GM20431 (cell line): Measurements from ENCODE around the gene SLC9A8.
"Not testable (repeated sequence)": the region's sequence is repeated elsewhere in the genome, so short reads cannot be mapped to it uniquely, and the experiment has no call there.

ENCODE experiments used
- in situ Hi-C: fragments of 300-500 bp; cut with MseI, MboI; formaldehyde crosslinking; loops from one replicate; pipeline ENCODE4 v1.15.0; 2020; ENCODE audit warnings: low sequenced_read_pairs; ENCODE audit not compliant: unreplicated experiment

The SLC9A8 gene

GRCh38 chr20:49889001-49889934 is 76.6 kb downstream of the SLC9A8 start:
- in situ Hi-C loops = no loop called here

GRCh38 chr20:49889935-49890333 is 77.3 kb downstream of the SLC9A8 start:
- in situ Hi-C loops = no loop called here

GRCh38 chr20:49890471-49891361 is 78.1 kb downstream of the SLC9A8 start:
- in situ Hi-C loops = no loop called here

GRCh38 chr20:49891476-49892110 is 79.0 kb downstream of the SLC9A8 start:
- in situ Hi-C loops = no loop called here

- in situ Hi-C loops = no loop called here
Observed at GRCh38 chr20:49892260-49892659, 79.6 kb downstream of the SLC9A8 start.

- in situ Hi-C loops = no loop called here
Observed at GRCh38 chr20:49892817-49893216, 80.2 kb downstream of the SLC9A8 start.

- in situ Hi-C loops = no loop called here
Observed at GRCh38 chr20:49893242-49894072, 80.8 kb downstream of the SLC9A8 start.

- in situ Hi-C loops = no loop called here
Observed at GRCh38 chr20:49894073-49894470, 81.4 kb downstream of the SLC9A8 start.

- in situ Hi-C loops = not testable (repeated sequence)
Observed at GRCh38 chr20:49895474-49896093, 83.0 kb downstream of the SLC9A8 start.

GRCh38 chr20:49896204-49896603 is 83.6 kb downstream of the SLC9A8 start:
- in situ Hi-C loops = no loop called here

- in situ Hi-C loops = no loop called here
Observed at GRCh38 chr20:49899541-49900383, 87.1 kb downstream of the SLC9A8 start.

GRCh38 chr20:49901588-49901987 is 89.0 kb downstream of the SLC9A8 start:
- in situ Hi-C loops = no loop called here

- in situ Hi-C loops = no loop called here
Observed at GRCh38 chr20:49904440-49905214, 92.0 kb downstream of the SLC9A8 start.

- in situ Hi-C loops = no loop called here
Observed at GRCh38 chr20:49905415-49906091, 92.9 kb downstream of the SLC9A8 start.

GRCh38 chr20:49906101-49906604 is 93.5 kb downstream of the SLC9A8 start:
- in situ Hi-C loops = no loop called here

GRCh38 chr20:49906615-49907154 is 94.1 kb downstream of the SLC9A8 start:
- in situ Hi-C loops = no loop called here
